NCI-H774 (cell line): Measurements from ENCODE around the gene SPINK9.

ENCODE experiments used
- DNase-seq: peaks from one replicate; lab custom pipeline; 2025; lab: John Stamatoyannopoulos, UW

SPINK9 gene

GRCh38 chr5:148368299-148368698 is 32.9 kb downstream of the SPINK9 start:
- DNase-seq = no peak

DNA sequence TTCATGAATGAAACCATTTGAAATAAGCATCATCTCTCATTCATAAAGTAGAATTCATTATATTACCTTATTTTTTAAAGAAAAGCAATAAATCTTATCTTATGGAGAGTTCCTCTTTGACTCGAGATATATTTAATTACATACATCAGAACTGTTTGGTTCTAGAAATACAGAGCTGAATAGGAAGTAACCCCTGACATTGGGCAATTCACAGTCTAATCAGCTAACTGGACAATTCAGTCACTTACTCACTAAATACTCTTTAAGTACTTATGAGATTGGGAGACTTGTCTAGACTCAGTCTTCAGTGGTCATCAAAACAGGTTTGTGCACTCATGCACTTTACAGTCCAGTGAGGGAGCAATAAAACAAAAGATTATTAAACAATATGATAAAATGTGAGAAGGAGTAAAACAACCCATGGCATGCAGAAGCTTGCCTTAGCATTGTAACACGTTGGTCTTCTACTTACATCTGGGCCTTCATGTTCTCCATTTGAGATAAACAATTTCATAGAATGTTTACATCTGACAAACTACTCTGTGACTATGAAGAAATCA is 36.9 kb downstream of the SPINK9 start:
- no peak for DNase-seq

- no peak for DNase-seq
Observed at GRCh38 chr5:148372893-148373292, 37.5 kb downstream of the SPINK9 start.

- DNase-seq = peak; percentile 20
Observed at GRCh38 chr5:148374690-148375360, 39.5 kb downstream of the SPINK9 start.

DNA sequence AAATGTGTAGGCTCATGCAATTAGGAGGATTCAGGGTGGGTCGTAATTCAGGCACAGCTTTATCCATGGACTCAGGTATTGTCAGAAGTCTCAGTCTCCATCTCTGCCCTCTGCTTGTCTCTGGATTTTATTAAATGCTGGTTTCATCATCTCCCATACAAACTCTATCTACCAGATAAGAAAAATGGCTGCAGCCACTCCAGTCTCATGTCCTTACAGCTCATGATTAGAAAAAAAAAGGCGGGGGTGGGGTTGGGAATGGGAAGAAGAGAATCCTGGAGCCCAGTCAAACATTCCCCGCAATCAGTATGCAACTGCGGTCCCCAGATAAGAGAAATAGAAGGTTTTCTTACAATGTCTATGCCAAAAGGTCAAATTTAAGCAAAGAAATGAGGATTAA is 40.8 kb downstream of the SPINK9 start:
- DNase-seq = no peak

DNA sequence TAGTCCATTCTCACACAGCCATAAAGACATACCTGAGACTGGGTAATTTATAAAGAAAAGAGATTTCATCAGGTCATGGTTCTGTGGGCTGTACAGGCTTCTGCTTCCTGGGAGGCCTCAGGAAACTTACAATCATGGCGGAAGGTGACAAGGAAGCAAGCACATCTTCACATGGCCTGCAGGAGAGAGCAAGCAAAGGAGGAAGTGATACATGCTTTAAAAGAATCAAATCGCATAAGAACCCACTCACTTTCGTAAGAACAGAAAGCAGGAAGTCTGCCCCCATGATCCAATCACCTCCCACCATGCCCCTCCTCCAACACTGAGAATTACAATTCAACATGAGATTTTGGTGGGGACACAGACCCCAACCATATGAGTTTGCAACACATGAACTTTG is 43.3 kb downstream of the SPINK9 start:
- DNase-seq = no peak

DNA sequence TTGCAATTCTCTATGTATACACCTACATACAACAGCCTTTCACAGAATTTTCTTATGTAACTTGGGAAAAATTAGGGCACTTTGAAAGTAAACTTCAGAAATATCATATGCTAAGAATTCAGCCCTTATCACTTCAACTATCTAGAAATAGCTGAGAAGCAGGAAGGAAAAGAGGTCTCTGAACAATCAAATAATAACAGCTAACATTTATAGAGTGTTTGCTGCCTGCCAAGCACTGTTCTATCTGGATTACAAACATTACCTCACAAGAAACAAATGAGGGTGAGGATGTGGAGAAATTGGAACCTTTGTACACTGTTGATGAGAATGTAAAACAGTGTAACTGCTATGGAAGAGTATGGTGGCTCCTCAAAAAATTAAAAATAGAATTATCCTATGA is 44.0 kb downstream of the SPINK9 start:
- DNase-seq = no peak

DNA sequence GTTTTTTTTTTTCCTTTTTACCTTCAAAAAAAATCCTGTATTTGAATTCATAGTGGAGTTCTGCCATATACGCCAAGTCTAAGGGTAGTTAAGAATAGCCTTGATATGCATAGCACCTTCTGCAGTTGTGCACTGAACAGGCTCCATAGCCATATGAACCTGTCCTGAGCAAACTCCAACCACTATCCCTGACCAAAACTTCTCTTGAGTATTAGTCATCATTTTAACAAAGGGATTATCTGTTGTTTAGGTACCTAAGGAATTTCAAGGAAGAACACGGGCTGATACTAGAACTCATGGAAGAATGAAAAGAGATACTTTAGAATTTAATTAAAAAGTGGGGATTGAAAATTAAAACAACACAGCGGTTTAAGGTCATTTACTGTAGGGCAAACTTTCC is 46.5 kb downstream of the SPINK9 start:
- no peak for DNase-seq

- no peak for DNase-seq
Observed at GRCh38 chr5:148382961-148383360, 47.6 kb downstream of the SPINK9 start.

DNA sequence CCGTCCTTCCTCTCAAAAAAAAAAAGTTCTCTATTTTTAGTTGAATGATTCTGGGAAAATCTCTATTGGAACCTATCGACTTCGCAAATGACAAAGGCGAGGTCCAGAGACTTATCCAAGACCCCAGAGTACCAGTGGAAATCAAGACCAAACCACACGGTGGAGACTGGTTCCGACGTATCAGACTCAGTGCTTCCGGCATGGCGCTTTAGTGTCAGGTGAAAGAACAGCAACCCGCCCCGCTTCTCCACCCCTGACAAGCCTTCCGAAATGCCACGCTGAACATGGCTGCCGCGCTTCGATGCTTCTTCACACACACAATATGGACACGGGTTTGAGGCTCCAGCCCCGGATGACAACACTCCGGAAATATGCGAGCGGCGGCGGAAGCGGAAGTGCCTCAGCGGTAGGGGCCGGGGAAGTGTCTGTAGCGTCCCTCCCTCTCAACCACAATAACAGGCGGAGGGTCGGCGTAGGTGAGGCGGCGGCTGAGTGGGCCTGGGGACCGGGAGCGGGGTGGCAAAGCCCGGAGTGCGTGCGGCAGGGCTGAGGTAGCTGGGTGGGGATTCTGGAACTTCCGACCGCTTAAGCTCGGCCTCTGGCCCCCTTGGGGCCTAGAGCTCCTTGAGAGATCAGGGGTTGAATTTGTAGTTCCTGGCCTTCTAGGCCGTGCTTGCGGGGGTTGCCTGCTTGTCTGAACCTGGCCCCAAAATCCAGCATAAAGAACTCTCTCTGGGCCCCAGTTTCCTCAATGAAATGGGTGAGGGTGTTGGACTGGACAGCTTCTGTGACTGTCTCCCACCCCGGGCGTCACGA is 48.4 kb downstream of the SPINK9 start, which contains the start of gene FBXO38:
Gene FBXO38 (plus strand): TSS at position 395 of the 816 bp plus-strand sequence. CDS start 10,819 bp downstream, outside the sequence.
- DNase-seq = peak; percentile 97

GRCh38 chr5:148384380-148384737 is 49.0 kb downstream of the SPINK9 start:
- no peak for DNase-seq

- DNase-seq = no peak
Observed at GRCh38 chr5:148385094-148385493, 49.7 kb downstream of the SPINK9 start.

DNA sequence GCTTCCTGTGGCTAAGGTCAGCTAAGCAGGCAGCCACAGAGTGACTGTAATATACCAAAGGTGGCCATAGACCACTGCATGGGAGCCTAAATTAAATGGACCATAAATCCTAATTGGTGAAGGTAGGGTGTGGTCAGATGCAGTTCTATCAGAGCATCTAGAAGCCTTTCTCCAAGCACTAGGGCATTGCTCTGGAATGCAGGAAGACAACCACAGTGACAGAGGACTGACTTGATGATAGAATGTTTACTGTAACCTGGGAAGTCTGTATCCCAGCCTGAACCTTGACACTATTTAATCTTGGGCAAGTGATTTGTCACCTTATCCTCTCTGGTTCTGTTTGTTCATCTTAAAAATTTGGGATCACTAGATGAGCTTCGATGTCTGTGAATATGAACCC is 50.7 kb downstream of the SPINK9 start:
- DNase-seq = no peak

GRCh38 chr5:148387325-148387724 is 52.0 kb downstream of the SPINK9 start:
- no peak for DNase-seq

DNA sequence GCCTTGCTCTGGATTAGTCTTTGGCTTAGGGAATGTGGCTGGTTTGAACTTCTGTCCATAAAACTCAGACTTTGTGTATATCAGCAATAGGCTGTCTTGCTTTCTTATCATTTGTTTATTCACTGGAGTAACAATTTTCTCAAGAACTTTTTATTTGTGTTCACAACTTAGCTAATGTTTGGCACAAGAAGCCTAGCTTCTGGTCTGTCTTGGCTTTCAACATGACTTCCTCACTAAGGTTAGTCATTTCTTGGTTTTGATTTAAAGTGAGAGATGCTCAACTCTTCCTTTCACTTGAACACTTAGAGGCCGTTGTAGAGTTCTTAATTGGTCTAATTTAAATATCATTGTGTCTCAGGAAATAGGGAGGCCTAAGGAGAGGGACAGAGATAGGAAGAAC is 53.3 kb downstream of the SPINK9 start:
- no peak for DNase-seq
